GM23338 (cell line): Measurements from ENCODE around the gene NAT14. TPM values are rescaled to one million over a fixed set of nuclear protein-coding genes. Genes with fewer than 3 reads are reported as not detected.

ENCODE experiments used
- ATAC-seq: fragments of 200-7000 bp; cut with Tn5 transposase; 3 replicates; pipeline ENCODE4 v1.9.1; 2020
- DNase-seq: peaks from one replicate; pipeline ENCODE4 v3.0.0-alpha.2; 2015; ENCODE audit warnings: low spot score
- H2AFZ ChIP-seq: fragments of 200-600 bp; sonication (generic); 2 replicates; pipeline ENCODE4 v1.8.0; 2016; ENCODE audit warnings: antibody characterized with exemption, mild to moderate bottlenecking, moderate library complexity
- H3F3A ChIP-seq: fragments of 200-600 bp; sonication (generic); replicated peaks from 2 replicates; pipeline ENCODE4 v1.8.0; 2017; ENCODE audit warnings: antibody characterized with exemption, mixed run types, low read depth
- H3K27ac ChIP-seq: fragments of 200-600 bp; sonication (generic); 2 replicates; pipeline ENCODE4 v1.6.1; 2016; ENCODE audit warnings: low read depth
- H3K27me3 ChIP-seq: fragments of 200-600 bp; sonication (generic); 2 replicates; pipeline ENCODE4 v1.8.0; 2016; ENCODE audit warnings: mild to moderate bottlenecking, mixed run types, moderate library complexity; ENCODE audit not compliant: insufficient read depth
- H3K36me3 ChIP-seq: fragments of 200-600 bp; sonication (generic); 2 replicates; pipeline ENCODE4 v1.8.0; 2016; ENCODE audit warnings: mild to moderate bottlenecking; ENCODE audit not compliant: insufficient read depth
- H3K4me1 ChIP-seq: fragments of 200-600 bp; sonication (generic); 2 replicates; pipeline ENCODE4 v1.8.0; 2016; ENCODE audit warnings: mild to moderate bottlenecking, moderate library complexity; ENCODE audit not compliant: insufficient read depth
- H3K4me2 ChIP-seq: fragments of 200-600 bp; sonication (generic); 2 replicates; pipeline ENCODE4 v1.7.1; 2017; ENCODE audit warnings: mixed run types
- H3K4me3 ChIP-seq: fragments of 200-600 bp; sonication (generic); 2 replicates; pipeline ENCODE4 v1.6.1; 2016; ENCODE audit warnings: mixed run types
- H3K79me2 ChIP-seq: fragments of 200-600 bp; sonication (generic); replicated peaks from 2 replicates; pipeline ENCODE4 v1.8.0; 2017; ENCODE audit warnings: mild to moderate bottlenecking; ENCODE audit not compliant: insufficient read depth
- H3K9me2 ChIP-seq: fragments of 200-600 bp; sonication (generic); 2 replicates; pipeline ENCODE4 v1.8.0; 2017; ENCODE audit not compliant: insufficient read depth
- H4K20me1 ChIP-seq: fragments of 200-600 bp; sonication (generic); replicated peaks from 2 replicates; pipeline ENCODE4 v1.8.0; 2017; ENCODE audit warnings: mild to moderate bottlenecking; ENCODE audit not compliant: insufficient read depth
- H3K27ac Mint-ChIP-seq: 2 replicates; pipeline ENCODE4 v1.8.0; 2020; ENCODE audit warnings: inconsistent platforms, mild to moderate bottlenecking, moderate library complexity, mixed read lengths
- H3K27me3 Mint-ChIP-seq: 3 replicates; pipeline ENCODE4 v1.8.0; 2022; ENCODE audit warnings: low read depth, mild to moderate bottlenecking, moderate library complexity, mixed read lengths, inconsistent platforms; ENCODE audit not compliant: insufficient read depth, poor library complexity
- H3K36me3 Mint-ChIP-seq: 3 replicates; pipeline ENCODE4 v1.8.0; 2021; ENCODE audit warnings: low read depth, mild to moderate bottlenecking, inconsistent platforms, moderate library complexity, mixed read lengths
- H3K4me1 Mint-ChIP-seq: 3 replicates; pipeline ENCODE4 v1.8.0; 2020; ENCODE audit warnings: mild to moderate bottlenecking, inconsistent platforms, mixed read lengths
- H3K4me3 Mint-ChIP-seq: 3 replicates; pipeline ENCODE4 v1.8.0; 2021; ENCODE audit warnings: moderate library complexity, mild to moderate bottlenecking, inconsistent platforms, mixed read lengths
- H3K9me3 Mint-ChIP-seq: 3 replicates; pipeline ENCODE4 v1.8.0; 2020; ENCODE audit warnings: moderate library complexity, mild to moderate bottlenecking, inconsistent platforms, mixed read lengths
- CREB1 ChIP-seq: fragments of 250-450 bp; sonication (Bioruptor Pico); IDR thresholded peaks from 2 replicates; pipeline ENCODE4 v1.5.0; 2020; ENCODE audit warnings: low read depth, mild to moderate bottlenecking, moderate library complexity
- ETS1 ChIP-seq: IDR thresholded peaks from 2 replicates; pipeline ENCODE4 v1.6.1; 2016; ENCODE audit warnings: antibody characterized with exemption
- EZH2 ChIP-seq: fragments of 200-600 bp; sonication (generic); IDR thresholded peaks from one replicate; pipeline ENCODE4 v1.8.0; 2017; ENCODE audit warnings: antibody characterized with exemption, mild to moderate bottlenecking, low read depth; ENCODE audit not compliant: unreplicated experiment
- NANOG ChIP-seq: IDR thresholded peaks from 2 replicates; pipeline ENCODE4 v1.6.1; 2016; ENCODE audit warnings: antibody characterized with exemption, borderline replicate concordance
- POLR2AphosphoS5 ChIP-seq: IDR thresholded peaks from 2 replicates; pipeline ENCODE4 v1.6.1; 2016; ENCODE audit warnings: antibody characterized with exemption, low read depth
- REST ChIP-seq: IDR thresholded peaks from one replicate; pipeline ENCODE4 v1.6.1; 2018; ENCODE audit warnings: antibody characterized with exemption; ENCODE audit not compliant: unreplicated experiment
- STAT1 ChIP-seq: IDR thresholded peaks from one replicate; pipeline ENCODE4 v1.6.1; 2016; ENCODE audit warnings: antibody characterized with exemption; ENCODE audit not compliant: unreplicated experiment
- ZNF114 ChIP-seq: fragments of 250-450 bp; sonication (Bioruptor Pico); IDR thresholded peaks from 2 replicates; pipeline ENCODE4 v1.5.0; 2020; ENCODE audit warnings: mild to moderate bottlenecking, moderate library complexity
- ZNF331 ChIP-seq: fragments of 250-450 bp; sonication (Bioruptor Pico); IDR thresholded peaks from 2 replicates; pipeline ENCODE4 v1.5.0; 2020; ENCODE audit warnings: low read depth, mild to moderate bottlenecking, moderate library complexity
- ZNF462 ChIP-seq: fragments of 250-450 bp; sonication (Bioruptor Pico); IDR thresholded peaks from 2 replicates; pipeline ENCODE4 v1.5.0; 2020; ENCODE audit warnings: mild to moderate bottlenecking, moderate library complexity
- polyA plus RNA-seq: library from polyadenylated mRNA; unstranded; fragments of >200 nt; fragmentation: Nextera tagmentation; extraction: Ambion mirVana; gene quantifications from 2 replicates; pipeline ENCODE4 v1.2.1, GENCODE V29; 2016
- total RNA-seq: library from RNA; depleted of rRNA; stranded (reverse); fragments of >200 nt; shearing (Covaris generic); gene quantifications from 2 replicates; pipeline ENCODE4 v1.2.3, GENCODE V29; 2014

The NAT14 gene
- total and polyA plus RNA-seq, 2 experiments from 2014 or later, result 27.8 to 39.6 TPM

GRCh38 chr19:55504252-55504603, 19.2 kb downstream of the NAT14 start:
- Histone ChIP-seq H3K4me1 (no peaks in the 10 kb centered on the region), H3K27ac (no peak overlapping the region), H3K4me3 (peak overlapping the region; percentile 24; the same call in 1 of the 2 replicates), H3K36me3 (no peaks in the 10 kb centered on the region), H3K27me3 (peaks cover 32% of the 10 kb centered on the region), H4K20me1 (no peaks in the 10 kb centered on the region), H3K79me2 (no peaks in the 10 kb centered on the region), H3K9me2 (no peaks in the 10 kb centered on the region), H2AFZ (no peak overlapping the region), H3F3A (no peaks in the 10 kb centered on the region), H3K4me2 (0 out of 2 replicates have a peak overlapping the region, but pooled peaks have one; percentile 37)
- no peak overlapping the region; the same call in 2 of the 3 replicates for H3K4me3 Mint-ChIP-seq
- TF ChIP-seq POLR2AphosphoS5 (no peak), STAT1 (no peak), EZH2 (no peak), NANOG (no peak), ETS1 (no peak), ZNF114 (CRISPR knock-in tag) (no peak), ZNF462 (no peak), ZNF331 (CRISPR knock-in tag) (no peak), REST (no peak), CREB1 (CRISPR knock-in tag) (no peak)
- ATAC-seq, result no peak
- peaks cover 21% of the 10 kb centered on the region for H3K9me3 Mint-ChIP-seq
- H3K27me3 Mint-ChIP-seq, result peaks cover 41% of the 10 kb centered on the region
- H3K4me1 Mint-ChIP-seq, result no peaks in the 10 kb centered on the region
- DNase-seq, result no peak
- H3K27ac Mint-ChIP-seq, result no peak overlapping the region
- H3K36me3 Mint-ChIP-seq, result peaks cover 15% of the 10 kb centered on the region
